GM21515 (cell line): ENCODE results near the gene MRI1.

Experiments
- ATAC-seq: cut with Tn5 transposase; IDR thresholded peaks from one replicate; pipeline ENCODE4 v1.9.1; 2021; ENCODE audit not compliant: unreplicated experiment

MRI1 gene

GRCh38 chr19:13821292-13821691 is 57.0 kb downstream of the MRI1 start:
- no peak for ATAC-seq

- no peak for ATAC-seq
Measured at GRCh38 chr19:13823256-13823655, 58.9 kb downstream of the MRI1 start.
